NT2/D1 (cell line): ENCODE results near the gene WDR62.

Experiments used
- SUZ12 ChIP-seq: IDR thresholded peaks from 2 replicates; pipeline ENCODE4 v1.6.1; 2011; ENCODE audit not compliant: insufficient read length, insufficient read depth; ENCODE audit errors: extremely low read depth
- YY1 ChIP-seq: IDR thresholded peaks from 2 replicates; pipeline ENCODE4 v1.6.1; 2011; ENCODE audit not compliant: insufficient read length, insufficient read depth
- ZNF274 ChIP-seq: IDR thresholded peaks from 2 replicates; pipeline ENCODE4 v1.6.1; 2011; ENCODE audit warnings: mild to moderate bottlenecking, low read depth, low read length

- TF ChIP-seq YY1 = no peak
- no peak for TF ChIP-seq ZNF274
- no peak for TF ChIP-seq SUZ12
These were observed 28.2 kb downstream of the WDR62 start for GRCh38 chr19:36082916-36083315.
